ENCODE results near the gene CSF2RB.

CSF2RB gene

DNA sequence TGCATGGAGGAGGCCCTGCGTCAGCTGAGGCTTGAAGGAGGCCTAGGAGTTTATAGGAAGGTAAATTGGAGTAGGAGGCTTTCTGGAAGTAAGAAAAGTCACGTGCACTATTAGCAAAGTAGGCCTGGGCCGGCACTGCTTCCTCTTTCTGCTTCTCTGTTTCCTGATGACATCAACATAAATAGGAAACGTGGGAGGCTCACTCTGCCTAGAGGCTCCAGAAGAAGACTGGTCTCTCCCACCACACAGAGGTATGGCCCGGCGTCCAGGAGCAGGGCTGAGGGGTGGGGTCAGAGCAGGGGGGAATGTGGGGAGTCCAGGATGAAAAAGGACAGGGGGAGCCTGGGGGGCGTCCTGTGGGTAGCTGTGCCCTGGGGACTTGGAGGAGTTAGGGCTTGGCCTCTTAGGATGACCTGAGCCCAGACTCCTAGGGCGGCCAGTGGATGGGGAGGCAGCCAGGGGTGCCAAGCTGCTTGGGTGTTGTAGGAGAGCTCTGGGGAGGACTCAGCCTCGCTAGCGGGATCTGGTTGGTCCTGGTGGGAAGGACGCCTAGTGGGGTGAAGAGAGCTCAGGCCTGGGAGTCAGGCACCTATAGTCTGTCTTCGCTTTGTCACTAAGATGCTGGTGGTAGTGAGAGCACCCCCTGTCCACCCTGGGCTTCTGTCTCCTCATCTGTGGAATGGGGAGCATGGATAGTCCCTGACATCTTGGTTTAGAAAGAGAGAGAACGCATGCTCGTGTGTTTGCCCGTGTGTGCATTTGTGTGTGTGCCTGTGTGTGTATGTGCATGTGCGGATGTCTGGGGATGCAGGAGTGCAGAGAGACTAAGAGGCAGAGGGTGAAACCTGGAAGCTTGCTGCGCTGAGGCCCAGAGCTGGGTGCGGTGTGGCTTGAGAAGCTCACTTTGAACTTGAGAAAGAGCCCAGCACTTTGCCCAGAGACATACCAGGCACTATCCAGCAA is at the start of gene CSF2RB:
Gene CSF2RB (plus strand): TSS at position 202 of the 963 bp plus-strand sequence. CDS start 8,580 bp downstream, outside the sequence.
- DNase-seq (ENCODE audit: low read depth, low spot score), result no peak

DNA sequence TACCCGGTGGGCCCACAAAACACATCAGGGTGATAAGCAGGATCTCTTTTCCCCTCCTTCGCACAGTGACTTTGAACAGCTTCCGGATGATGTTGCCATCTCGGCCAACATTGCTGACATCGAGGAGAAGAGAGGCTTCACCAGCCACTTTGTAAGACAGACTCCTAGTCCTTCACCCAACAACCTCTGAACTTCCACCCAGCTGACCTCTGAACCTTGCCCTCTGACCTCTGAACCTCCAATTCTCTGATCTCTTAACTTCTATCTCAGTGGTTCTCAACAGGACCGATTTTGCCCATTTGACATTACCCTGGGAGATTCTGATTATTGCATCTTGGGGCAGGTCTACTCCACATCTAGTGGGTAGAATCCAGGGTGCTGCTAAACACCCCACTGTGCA is 49.4 kb upstream of the CSF2RB start:
- DNase-seq (ENCODE audit: low read depth, low spot score), result no peak

DNA sequence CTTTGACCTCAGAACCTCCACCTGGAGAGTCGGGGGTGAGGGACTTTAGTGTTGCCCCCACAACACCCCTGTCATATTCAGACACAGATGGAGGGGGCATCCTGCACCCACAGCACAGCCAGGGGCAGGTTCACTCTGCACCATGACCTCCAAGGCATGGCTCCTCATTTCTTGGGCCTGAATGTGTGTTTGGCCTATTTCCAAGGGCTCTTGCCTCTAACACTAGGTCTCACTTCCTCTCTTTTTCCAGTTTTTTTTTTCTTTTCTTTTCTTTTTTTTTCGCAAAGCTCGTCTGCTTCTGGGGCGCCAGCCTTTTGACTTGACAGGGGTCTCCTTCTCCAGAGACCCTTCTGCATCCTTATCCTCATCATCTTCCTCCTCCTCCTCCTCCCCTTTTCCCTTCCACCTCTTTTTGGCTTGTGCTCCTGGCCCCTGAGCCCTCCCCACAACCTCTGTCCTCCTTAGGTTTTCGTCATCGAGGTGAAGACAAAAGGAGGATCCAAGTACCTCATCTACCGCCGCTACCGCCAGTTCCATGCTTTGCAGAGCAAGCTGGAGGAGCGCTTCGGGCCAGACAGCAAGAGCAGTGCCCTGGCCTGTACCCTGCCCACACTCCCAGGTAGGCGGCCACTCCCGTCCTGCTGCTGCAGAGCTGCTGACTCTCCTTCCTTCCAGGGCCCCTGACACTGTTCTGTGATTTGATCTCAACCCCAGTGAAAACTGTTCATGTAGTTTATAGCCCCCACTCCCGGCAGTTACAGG is 48.8 kb upstream of the CSF2RB start:
- DNase-seq (ENCODE audit: low read depth, low spot score), result no peak

DNA sequence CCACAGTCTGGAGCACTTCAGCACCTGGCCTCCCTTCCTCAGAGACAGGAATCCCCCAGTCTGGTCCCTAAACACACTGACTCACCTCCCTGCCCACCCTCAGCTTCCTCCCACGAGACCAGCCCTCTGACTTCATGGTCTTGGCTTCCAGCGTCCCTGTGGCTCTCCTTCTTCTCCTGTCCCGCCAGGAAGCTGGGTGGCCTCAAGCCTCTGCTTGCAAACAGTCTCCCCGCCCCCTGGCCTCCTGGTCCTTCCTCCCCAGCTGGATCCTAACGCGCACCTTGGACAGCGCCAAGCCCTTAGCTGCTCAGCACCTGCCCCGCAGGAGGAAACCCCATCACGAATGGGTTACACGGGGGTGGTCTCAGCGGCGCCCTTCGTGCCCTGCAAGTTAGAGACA is 48.1 kb upstream of the CSF2RB start:
- DNase-seq (ENCODE audit: low read depth, low spot score), result no peak

DNA sequence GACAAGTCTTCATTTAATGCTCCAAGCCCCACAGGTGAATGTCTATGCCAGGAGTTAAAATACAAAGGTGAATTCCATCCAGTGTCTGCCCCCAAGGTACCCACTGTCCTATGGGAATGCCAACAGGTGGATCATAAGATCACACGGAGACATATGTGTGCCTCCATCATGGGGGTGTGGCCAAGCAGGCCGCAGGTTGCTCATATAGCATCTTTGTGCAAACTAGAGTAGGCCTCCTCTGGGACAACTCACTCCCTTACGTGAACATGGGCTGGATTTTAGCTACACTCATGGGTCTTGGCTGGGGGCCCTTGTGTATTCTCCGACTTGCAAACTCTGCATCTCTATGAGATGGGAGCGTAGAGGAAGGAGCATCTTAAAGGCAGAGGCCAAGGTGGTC is 45.7 kb upstream of the CSF2RB start:
- no peak for DNase-seq (ENCODE audit: low read depth, low spot score)

DNA sequence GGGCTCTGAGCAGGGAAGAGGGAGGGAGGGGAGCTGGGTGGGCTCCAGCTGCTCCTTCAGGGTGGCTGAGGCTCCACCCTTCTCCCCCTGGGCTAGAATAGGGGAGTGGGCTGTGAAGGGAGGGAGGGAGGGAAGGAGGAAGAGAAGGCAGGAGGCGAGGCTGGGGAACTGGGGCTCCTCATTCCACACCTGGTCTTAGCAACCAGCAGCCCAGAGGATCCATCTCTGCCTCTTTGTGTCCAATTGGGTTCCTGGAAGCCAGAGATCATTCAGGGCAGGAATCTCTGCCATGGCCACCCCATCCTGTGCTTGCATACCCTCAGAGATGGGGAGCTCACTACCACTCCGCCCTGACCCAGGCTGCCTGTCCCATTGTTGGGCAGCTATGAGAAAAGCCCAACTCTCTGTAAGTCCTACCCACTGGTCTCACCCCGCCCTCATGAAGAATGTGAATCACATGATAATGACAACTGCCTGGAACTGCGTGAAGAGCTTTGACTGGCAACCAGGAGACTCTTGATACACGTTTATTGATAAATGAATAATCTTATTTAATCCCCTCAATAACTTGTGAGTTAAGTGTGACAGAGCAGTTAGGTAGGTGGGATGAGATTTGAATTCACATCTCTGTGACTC is 44.8 kb upstream of the CSF2RB start:
- DNase-seq (ENCODE audit: low read depth, low spot score), result no peak

DNA sequence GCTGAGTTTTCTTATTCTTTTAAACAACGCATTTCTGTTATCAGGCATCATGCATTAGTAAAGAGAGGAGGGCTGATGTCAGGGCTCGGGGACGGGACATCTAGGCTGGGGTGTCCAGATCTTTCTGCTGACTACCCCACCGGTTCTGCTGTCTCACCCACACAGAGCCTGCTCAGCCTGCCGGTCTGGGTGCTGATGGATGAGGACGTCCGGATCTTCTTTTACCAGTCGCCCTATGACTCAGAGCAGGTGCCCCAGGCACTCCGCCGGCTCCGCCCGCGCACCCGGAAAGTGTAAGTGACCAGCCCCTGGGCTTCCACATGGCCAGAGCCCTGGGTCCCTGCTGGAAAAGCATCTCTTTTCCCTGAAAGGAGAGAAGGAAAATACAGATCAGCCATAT is 43.2 kb upstream of the CSF2RB start:
- DNase-seq (ENCODE audit: low read depth, low spot score), result no peak

DNA sequence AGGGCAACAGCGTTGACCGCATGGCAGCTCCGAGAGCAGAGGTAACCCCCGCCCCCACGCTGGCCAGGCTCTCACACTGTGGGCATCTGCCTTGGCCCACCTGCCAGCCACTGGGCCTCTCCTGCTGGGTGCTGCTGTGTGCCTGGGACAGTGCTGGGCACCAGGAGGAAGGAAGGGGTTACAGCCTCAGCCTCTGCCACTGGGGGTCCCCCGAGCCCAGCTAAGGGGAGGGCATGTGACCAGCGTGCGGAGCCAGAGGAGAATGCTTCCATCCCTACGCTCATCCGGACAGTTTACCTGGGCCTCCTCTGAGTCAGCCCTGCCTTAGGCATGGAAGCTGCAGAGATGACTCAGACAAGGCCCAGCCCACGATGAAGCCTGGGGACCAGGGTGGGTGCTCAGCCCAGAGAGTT is 41.8 kb upstream of the CSF2RB start:
- DNase-seq (ENCODE audit: low read depth, low spot score), result no peak

DNA sequence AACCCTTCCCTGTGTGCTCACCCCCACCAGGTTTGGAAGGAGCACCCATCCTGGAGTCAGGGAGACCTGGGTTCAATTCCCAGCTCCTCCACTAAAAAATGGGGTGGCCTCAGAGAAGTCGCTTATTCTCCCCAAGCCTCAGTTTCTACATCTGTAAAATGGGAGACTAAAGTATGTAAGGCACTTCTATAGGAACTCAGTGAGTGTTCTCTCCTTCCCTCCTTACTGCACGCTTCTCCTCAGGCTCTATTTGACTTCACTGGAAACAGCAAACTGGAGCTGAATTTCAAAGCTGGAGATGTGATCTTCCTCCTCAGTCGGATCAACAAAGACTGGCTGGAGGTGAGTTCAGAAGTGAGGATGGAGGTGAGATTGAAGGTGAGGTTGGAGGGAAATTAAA is 41.3 kb upstream of the CSF2RB start:
- DNase-seq (ENCODE audit: low read depth, low spot score), result no peak

DNA sequence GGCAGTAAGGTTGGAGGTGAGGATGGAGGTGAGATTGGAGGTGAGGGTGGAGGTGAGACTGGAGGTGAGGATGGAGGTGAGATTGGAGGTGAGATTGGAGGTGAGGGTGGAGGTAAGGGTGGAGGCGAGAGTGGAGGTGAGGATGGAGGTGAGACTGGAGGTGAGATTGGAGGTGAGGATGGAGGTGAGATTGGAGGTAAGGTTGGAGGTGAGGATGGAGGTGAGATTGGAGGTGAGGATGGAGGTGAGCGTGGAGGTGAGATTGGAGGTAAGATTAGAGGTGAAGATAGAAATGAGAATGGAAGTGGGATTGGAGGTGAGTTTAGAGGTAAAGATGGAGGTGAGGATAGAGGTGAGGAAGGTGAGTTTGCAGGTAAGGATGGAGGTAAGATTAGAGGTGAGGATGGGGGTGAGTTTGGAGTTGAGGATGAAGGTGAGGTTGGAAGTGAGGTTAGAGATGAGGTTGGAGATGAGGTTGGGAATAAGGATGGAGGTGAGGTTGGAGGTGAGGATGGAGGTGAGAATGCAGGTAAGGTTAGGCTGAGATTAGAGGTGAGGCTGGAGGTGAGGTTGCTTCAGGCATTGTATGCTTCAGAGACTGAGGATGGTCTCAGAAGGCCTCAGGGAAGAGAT is 40.4 kb upstream of the CSF2RB start:
- no peak for DNase-seq (ENCODE audit: low read depth, low spot score)

DNA sequence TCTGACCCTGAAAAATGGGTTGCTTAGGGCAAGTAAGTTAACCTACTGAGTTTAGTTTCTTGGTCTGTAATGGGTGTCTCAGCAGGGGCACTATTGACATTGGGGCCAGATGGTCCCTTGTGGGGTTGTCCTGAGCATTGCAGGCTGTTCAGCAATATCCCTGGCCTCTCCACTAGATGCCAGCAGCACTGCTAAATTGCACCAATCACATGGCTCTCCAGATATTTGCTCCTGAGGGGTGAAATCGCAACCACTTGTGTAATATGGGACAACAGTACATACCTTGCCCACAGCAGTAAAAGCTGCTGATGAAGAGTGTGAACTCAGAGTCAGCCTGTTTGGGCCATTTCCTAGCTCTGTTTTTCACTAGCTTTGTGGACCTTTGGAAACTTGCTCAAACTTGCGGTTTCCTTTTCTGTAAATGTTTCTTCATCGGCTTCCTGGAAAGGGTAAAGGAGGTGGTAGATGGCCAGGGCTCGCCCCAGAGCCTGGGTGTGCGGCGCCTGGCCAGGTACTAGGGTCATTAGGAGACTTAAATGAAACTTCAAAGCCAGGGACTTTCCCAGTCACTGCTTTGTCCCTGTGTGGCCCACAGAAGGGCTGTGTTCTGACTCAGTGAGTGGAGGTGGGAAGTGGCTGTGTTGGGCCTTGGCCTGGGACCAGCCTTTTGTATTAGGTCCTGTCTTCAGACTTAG is 39.7 kb upstream of the CSF2RB start:
- DNase-seq (ENCODE audit: low read depth, low spot score), result no peak

DNA sequence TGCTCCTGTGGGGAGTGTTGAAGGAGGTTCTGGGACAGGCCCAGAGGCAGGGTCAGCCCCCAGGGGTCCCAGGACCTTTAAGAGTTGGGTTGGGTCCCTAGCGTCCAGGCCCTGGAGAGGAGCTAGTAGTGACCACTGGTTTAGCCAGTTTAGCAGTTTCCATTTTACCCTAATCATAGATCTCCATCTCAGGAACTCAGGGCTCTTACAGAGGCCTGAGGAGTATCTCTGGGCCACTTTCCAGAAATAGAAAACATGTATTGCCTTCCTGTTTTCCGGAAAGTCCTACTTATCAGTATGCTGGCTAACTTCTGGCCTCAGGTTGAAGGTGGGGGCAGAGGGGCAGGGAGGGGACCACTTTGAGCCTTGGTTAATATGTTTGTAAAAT is 39.1 kb upstream of the CSF2RB start:
- DNase-seq (ENCODE audit: low read depth, low spot score), result no peak

DNA sequence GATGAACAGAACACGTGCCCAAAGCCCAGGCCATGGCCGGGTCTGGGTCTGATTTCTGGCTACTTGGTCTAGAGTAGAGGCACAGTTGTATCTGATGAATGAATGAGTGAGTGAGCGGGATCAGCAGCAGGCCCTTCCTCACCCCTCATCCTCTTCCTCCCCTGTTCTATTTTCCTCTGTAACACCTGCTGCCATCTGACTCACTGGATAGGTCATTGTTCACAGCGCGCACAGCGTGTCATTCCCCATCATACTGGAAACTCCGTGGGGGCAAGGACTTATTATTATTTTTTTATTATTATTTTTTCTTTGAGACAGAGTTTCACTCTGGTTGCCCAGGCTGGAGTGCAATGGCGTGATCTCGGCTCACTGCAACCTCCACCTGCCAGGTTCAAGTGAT is 38.7 kb upstream of the CSF2RB start:
- no peak for DNase-seq (ENCODE audit: low read depth, low spot score)

DNA sequence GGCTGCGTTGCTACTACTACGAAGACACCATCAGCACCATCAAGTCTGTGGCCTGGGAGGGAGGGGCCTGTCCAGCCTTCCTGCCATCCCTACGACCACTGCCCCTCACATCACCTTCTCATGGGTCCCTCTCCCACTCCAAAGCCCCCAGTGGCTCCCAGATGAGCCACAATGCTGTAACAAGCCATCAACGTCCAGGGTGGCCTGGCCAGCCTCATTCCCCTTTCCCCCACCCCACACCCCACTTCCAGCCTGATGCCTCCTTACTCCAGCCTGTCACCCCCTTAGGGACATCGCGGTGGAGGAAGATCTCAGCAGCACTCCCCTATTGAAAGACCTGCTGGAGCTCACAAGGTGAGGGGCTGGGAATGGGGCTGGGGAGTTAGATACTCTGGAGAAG is 37.7 kb upstream of the CSF2RB start:
- DNase-seq (ENCODE audit: low read depth, low spot score), result no peak

DNA sequence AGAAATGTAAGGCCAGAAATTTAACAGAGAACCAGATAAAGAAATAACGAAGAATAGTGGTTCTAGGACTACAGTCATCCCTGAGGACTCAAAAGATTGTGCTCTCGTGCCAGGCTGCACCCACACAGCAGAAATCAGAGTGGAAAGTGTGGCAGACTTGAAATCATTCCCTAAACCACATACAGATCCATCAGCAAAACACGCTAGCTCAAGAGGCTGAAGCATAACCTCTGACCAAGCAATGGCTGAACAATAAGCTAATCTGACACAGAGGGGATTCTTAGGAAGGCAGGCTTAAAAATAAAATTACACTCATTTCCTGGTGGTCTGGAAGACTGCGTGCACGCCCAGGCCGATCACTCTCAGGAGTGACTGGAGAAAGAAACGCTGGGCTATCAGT is 33.7 kb upstream of the CSF2RB start:
- DNase-seq (ENCODE audit: low read depth, low spot score), result no peak

DNA sequence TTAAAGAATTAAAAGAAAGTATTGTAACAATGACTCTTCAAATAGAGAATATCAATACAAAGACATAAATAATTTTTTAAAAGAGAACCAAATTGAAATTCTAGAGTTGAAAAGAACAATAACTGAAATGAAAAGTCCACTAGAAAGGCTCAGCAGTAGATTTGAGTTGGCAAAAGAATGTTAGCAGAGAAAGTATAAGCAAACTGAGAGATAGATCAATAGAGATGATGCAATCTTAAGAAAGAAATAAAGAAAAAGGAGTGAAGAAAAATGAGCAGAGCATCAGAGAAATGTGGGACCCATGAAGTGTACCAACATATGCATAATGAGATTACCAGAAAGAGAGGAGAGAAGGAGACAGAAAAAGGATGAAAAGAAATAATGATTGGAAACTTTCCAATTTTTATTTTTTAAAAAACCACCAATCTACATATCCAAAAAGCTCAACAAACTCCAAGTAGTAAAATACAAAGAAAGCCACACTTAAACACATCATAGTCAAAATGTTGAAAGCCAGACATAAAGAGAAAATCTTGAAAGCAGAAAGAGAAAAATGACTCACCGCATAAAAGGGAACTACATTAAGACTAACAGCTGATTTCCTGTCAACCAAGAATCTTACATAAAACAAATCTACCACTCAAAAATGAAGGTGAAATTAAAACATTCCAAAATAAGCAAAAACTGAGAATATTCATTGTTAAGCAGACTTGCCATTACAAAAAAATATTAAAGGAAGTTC is 31.8 kb upstream of the CSF2RB start:
- DNase-seq (ENCODE audit: low read depth, low spot score), result no peak

DNA sequence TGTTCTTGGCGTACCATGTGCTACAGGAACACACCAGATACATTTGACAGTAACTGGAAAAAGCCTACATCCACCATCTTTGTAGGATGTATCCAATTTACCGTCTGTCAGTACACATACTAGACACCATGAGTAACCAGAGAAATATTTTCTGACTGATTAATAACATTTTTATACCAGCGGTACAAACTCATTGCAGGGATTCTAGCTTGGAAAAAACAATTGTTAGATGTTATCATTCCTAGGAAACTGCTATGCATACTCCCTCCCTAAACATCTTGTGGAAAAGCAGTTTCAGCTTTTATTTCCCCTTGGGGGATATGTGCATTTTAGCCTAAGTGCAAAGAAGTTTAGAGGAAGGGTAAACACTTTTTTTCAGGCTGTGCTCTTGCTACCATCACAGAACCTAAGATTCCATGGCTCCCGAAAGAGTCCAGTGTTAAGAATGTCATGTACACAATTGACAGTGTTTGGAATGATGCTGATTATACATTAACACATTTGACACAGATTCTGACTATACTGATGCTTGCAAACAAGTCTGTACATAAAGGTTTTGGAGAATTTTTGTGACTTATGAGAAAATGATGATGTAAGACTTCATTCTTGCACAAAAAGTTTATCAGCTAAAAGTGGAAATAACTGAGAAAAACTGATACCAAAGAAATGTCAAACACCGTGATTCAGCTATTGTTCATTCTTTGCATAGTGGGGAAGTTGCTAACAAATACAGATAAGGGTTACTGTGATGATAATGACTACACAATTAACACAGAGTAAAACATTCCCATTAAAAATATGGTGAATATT is 28.9 kb upstream of the CSF2RB start:
- DNase-seq (ENCODE audit: low read depth, low spot score), result no peak

DNA sequence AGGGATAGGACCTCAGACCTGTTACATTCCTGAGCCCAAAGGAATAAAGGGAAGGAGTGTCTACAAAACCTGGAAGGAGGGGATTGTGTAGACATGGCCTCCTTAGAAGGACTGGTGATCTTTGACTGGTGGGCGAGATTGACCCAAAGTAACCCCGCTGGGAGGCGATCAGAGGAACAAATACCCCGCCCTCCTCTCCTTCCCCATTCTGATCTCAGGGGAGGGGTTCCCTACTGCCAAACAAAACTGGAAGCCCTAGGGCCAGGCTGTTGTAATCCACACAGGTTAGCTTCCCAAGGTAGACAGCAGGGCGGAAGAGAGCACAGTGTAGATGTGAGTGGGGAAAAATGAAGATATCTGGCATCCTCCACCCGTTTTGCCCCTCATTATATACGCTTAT is 28.0 kb upstream of the CSF2RB start:
- DNase-seq (ENCODE audit: low read depth, low spot score), result no peak

DNA sequence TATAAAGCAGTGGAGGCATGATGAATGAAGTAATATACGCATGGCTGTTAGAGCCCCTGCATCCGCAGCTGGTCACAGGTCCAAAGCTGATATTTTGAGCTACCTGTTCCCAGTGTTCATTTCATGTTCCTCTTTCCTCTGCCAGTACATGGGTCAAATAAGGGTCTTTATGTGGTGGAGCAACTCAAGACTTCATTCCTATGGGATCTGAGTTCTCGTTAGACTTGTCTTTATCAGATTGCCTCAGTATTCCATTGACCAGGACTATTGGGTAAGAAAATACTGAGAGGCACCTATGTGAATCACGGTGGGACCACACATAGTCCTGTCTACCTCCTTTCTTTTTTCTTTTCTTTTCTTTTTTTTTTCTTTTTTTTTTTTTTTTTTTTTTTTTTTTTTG is 27.4 kb upstream of the CSF2RB start:
- DNase-seq (ENCODE audit: low read depth, low spot score), result no peak

DNA sequence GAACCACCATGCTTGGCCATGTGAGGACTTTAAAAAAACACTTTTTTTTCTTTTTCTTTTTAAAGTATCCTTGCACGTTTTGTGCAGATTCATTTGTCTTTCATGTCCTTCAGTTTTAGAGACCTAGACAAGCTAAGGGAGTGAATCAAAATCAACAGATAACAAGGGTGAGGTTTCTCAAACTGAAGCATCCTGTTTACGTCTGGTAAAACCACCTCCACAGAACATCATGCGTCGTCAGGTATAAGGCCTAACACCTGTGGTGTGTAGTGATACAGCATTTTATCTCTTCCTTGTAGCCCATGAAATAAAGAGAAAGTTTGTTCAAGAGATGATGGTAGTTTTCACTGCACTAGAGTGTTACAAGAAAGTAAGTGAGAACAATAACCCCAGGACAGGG is 26.3 kb upstream of the CSF2RB start:
- no peak for DNase-seq (ENCODE audit: low read depth, low spot score)
